LNCaP clone FGC (cell line): ENCODE measurements around the gene EEF1AKMT3.

Experiments used
- DNase-seq: peaks from one replicate; pipeline ENCODE4 v3.0.0-alpha.2; 2011; ENCODE audit warnings: low read depth
- H3K4me3 ChIP-seq: 2 replicates; pipeline ENCODE4 v1.5.1; 2011; ENCODE audit warnings: mild to moderate bottlenecking, low read depth, low read length, control low read depth
- CTCF ChIP-seq: IDR thresholded peaks from 2 replicates; pipeline ENCODE4 v1.5.1; 2012; ENCODE audit warnings: mild to moderate bottlenecking; ENCODE audit not compliant: control insufficient read depth, insufficient read depth; ENCODE audit errors: extremely low read depth

EEF1AKMT3 gene

DNA sequence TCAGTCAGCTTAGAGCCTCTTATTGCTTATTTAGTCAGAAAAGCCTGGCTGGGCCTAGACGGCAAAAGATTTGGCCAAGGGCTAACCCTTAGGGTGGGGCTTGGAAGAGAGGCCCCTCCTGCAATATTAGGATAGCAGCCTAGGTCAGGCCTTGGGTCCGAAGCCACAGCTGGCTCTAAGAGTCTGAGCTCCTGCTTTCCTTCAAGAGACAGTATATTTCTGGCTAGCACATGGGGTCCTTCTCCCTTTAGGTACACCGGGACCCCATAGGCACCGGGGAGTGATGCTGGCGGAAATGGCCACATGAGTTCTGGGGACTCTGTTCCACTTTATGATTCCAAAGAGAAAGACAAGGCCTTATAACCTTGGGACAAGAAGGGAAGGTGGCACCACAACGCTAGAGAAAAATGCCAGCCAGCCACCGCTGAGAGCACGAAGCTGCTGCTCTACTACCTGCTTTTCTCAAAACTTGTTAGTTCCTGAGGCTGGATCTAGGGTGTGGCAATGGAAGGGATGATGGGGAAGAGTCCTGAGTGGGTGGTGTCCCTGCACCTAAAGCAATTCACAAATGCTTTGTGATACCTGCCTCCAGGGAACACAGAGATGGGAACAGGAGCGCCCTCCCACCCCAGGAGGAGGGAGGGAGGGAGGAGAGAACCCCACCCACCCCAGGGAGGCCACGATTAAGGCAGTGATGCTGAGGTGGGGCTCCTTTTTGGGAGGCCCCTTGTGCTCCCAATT lies 49.2 kb downstream of the EEF1AKMT3 start:
- TF ChIP-seq CTCF: no peak
- DNase-seq: no peak
- no peak overlapping the region for H3K4me3 ChIP-seq

DNA sequence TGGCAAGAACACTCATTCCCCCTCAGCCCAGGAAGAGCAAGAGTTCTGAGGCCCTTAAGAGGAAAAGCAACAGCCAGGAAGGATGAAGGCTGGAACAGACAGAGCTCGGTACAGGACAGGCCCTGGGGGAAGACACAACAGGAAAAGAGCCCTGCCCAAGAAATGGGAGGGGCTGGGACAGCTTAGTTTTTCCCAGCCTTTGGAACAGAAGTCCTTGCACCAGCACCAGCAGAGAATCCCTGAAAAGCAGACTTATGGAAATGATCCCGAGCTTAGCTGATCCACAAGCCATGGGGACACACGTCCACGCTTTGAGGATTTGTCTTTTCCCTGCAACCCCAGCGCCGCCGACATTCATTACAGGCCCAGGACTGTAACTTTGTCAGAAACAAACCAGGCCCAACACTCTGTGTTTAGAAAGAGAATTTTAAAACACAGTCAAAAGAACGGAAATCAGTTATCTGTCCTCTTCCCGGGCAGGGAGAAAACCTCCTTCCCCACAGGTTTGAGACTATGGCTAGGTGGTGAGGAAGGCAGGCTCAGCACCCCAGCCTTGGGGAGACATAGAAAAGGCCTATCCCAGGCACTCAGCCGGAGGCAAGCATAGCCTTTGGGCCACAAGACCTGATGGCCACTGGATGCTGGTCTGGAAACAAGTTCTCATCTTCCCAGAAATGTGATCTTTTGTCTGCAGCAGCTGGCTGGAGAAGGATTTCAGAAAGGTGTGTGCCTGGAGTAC lies 50.1 kb downstream of the EEF1AKMT3 start:
- no peak for TF ChIP-seq CTCF
- H3K4me3 ChIP-seq: no peak overlapping the region
- DNase-seq: no peak

DNA sequence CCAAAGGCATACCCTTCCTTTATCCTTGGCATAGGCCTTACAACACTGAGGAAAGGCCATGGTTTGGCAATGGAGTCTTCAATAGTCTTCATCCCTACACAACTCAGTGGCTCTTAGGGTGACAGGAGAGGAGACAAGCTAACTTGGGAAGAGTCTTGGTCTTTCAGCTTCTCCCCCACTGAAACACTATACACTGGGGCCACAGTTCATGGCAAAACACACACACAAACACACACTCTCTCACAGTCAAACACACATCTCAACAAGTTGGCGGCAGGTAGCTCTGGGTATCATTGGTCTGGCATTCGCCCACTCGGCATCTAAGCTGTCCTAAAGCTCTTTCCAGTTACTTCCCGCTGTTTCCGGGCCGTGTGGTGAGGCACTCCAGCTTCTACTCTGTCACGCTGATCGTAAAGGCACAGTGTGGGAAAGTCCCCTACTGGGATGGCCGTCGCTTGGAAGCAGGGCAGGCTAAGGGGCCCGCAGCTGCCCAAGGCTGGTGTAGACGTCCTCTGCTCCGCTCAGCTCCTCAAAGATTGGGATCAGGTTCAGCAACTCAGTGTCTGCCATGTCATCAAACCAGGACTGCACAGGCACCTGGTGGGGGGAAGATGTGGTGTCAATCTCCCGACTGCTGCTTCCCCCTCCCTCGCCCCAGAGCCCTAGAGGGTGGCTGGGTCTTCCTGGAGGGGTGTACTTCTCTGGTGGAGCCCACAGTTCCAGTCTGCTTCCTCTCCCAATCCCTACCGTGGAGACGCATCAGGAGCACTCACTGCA lies 50.9 kb downstream of the EEF1AKMT3 start:
- no peak for TF ChIP-seq CTCF
- DNase-seq: no peak
- no peak overlapping the region for H3K4me3 ChIP-seq

DNA sequence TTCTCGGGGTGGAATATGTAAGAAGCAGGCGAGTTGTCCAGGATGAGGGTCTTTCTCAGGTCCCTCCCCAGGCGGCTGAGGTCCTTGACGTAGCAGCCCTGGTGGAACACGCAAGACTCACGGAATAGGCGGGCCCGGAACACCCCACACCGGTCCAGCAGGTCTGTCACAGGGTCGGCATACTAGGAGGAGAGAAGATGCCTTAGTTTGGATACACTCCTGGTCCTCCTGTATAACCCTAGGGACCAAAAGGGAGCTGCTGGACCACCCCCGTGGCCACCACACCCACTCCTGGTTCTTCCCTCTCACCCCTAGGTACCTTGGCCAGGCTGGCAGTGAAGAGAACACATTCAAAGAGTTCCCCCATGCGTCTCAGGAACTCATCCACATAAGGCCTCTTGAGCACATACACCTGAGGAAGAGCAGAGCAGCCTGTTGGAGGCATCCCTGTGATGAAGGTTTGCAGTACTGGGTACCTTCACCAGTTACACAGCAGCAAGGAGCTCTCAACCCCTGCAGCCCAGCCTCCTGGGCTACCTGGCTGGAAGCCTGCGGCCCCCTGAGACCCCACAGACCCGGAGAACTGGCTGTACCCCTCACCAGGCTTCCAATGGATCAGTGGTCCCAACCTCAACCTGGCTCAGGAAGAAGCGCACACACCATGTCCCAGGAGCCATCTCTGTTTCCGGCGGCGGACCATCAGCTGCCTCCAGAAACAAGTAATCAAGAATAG lies 51.7 kb downstream of the EEF1AKMT3 start:
- TF ChIP-seq CTCF: no peak
- no peak for DNase-seq
- no peak overlapping the region for H3K4me3 ChIP-seq

DNA sequence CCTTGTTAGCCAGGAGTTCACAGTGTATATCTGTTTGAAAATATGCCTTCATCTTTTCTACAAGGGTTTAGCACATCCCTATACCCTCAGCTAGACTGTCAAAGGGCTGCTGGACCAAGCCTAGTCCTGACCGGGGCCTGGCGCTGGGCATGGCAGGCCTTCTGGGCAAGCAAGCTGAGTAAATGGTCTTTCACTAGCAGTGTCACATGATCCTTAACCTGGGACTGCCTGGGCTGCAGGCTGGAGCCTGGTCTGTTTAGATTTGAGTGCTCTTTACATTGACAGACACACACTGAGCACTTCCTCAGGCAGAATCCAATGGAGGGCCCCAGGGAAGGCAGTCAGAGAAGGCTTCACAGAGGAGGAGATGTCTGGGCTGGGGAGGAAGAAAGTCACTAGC lies 53.0 kb downstream of the EEF1AKMT3 start:
- DNase-seq: no peak
- no peak for TF ChIP-seq CTCF
- no peak overlapping the region for H3K4me3 ChIP-seq

- TF ChIP-seq CTCF: no peak
- no peak overlapping the region for H3K4me3 ChIP-seq
- DNase-seq: no peak
Observed at GRCh38 chr12:57826400-57826799, 54.0 kb downstream of the EEF1AKMT3 start.
